H1 (cell line): ENCODE measurements around the gene SULT2B1. TPM values are rescaled to one million over a fixed set of nuclear protein-coding genes. Genes with fewer than 3 reads are reported as not detected.

Experiments
- ASH2L ChIP-seq: fragments of 200-600, 300-600 bp; sonication (generic); IDR thresholded peaks from one replicate; pipeline ENCODE4 v1.7.1; 2017; ENCODE audit warnings: low read length
- BCL11A ChIP-seq, 2 experiments: IDR thresholded peaks; one replicate each; pipeline ENCODE4 v1.6.1; 2011; ENCODE audit warnings: low read depth in 2 of 2, low read length in 2 of 2, mild to moderate bottlenecking in 2 of 2
- CREB1 ChIP-seq: IDR thresholded peaks from 2 replicates; pipeline ENCODE4 v1.6.1; 2012; ENCODE audit warnings: inconsistent platforms
- EP300 ChIP-seq, 2 experiments: IDR thresholded peaks; 1 replicate in 1 of 2; 2 replicates in 1 of 2; pipeline ENCODE4 v1.6.1; 2011 to 2012; ENCODE audit warnings: low read depth in 2 of 2, low read length in 2 of 2, mild to moderate bottlenecking in 2 of 2, borderline replicate concordance in 1 of 2, inconsistent platforms in 1 of 2, moderate library complexity in 1 of 2
- EZH2 ChIP-seq: fragments of 200-600 bp; sonication (generic); IDR thresholded peaks from 2 replicates; pipeline ENCODE4 v1.7.1; 2012; ENCODE audit warnings: low read depth, mild to moderate bottlenecking, moderate library complexity, low read length, inconsistent platforms; ENCODE audit not compliant: severe bottlenecking
- HDAC2 ChIP-seq, 2 experiments: fragments of 300-600 bp in 1 of 2; sonication (generic) in 1 of 2; IDR thresholded peaks; 2 replicates each; pipeline ENCODE4 v1.6.1; 2011 to 2012; ENCODE audit warnings: low read depth in 2 of 2, low read length in 2 of 2, mild to moderate bottlenecking in 2 of 2, moderate library complexity in 2 of 2, borderline replicate concordance in 1 of 2, inconsistent platforms in 1 of 2
- HDAC6 ChIP-seq: IDR thresholded peaks from one replicate; pipeline ENCODE4 v1.7.1; 2012; ENCODE audit warnings: low read depth, mild to moderate bottlenecking, inconsistent platforms, low read length, moderate library complexity
- KDM5A ChIP-seq: fragments of 200-600 bp; IDR thresholded peaks from 2 replicates; pipeline ENCODE4 v1.7.1; 2012; ENCODE audit warnings: mild to moderate bottlenecking, low read length, inconsistent platforms, mixed read lengths
- NANOG ChIP-seq: IDR thresholded peaks from 2 replicates; pipeline ENCODE4 v1.6.1; 2011; ENCODE audit warnings: low read length, low read depth, mild to moderate bottlenecking, inconsistent platforms; ENCODE audit not compliant: insufficient read depth, poor library complexity, severe bottlenecking
- NRF1 ChIP-seq: IDR thresholded peaks from 2 replicates; pipeline ENCODE4 v1.6.1; 2011; ENCODE audit warnings: mild to moderate bottlenecking, low read depth, low read length, improper control_type of control experiment
- POLR2A ChIP-seq, 2 experiments: IDR thresholded peaks; 1 replicate in 1 of 2; 2 replicates in 1 of 2; pipeline ENCODE4 v1.6.1; 2011; ENCODE audit warnings: low read depth in 2 of 2, low read length in 2 of 2, mild to moderate bottlenecking in 2 of 2; ENCODE audit errors: control extremely low read depth in 1 of 2
- POLR2AphosphoS5 ChIP-seq: IDR thresholded peaks from 2 replicates; pipeline ENCODE4 v1.6.1; 2011; ENCODE audit warnings: low read depth, low read length
- RAD21 ChIP-seq, 2 experiments: IDR thresholded peaks in 1 of 2; conservative IDR thresholded peaks in 1 of 2; 2 replicates each; pipeline ENCODE4 v1.6.1; 2011; ENCODE audit warnings: low read depth in 2 of 2, low read length in 2 of 2, improper control_type of control experiment in 1 of 2, inconsistent platforms in 1 of 2, mild to moderate bottlenecking in 1 of 2, moderate library complexity in 1 of 2
- RBBP5 ChIP-seq: IDR thresholded peaks from 2 replicates; pipeline ENCODE4 v1.7.1; 2012; ENCODE audit warnings: low read depth, mild to moderate bottlenecking, inconsistent platforms, low read length, moderate library complexity, borderline replicate concordance
- SP1 ChIP-seq: IDR thresholded peaks from 2 replicates; pipeline ENCODE4 v1.6.1; 2011; ENCODE audit warnings: low read depth, low read length
- SP2 ChIP-seq: IDR thresholded peaks from 2 replicates; pipeline ENCODE4 v1.6.1; 2012; ENCODE audit warnings: mild to moderate bottlenecking, low read length, inconsistent platforms
- SRF ChIP-seq: IDR thresholded peaks from 2 replicates; pipeline ENCODE4 v1.6.1; 2011; ENCODE audit warnings: mild to moderate bottlenecking, low read depth, low read length, moderate library complexity
- TAF7 ChIP-seq: optimal IDR thresholded peaks from 2 replicates; pipeline ENCODE3; 2011; ENCODE audit warnings: low read depth, mild to moderate bottlenecking, inconsistent platforms, low read length, moderate library complexity, borderline replicate concordance
- TCF12 ChIP-seq: IDR thresholded peaks from 2 replicates; pipeline ENCODE4 v1.6.1; 2011; ENCODE audit warnings: low read depth, mild to moderate bottlenecking, low read length
- ZNF274 ChIP-seq: IDR thresholded peaks from 2 replicates; pipeline ENCODE4 v1.7.0; 2012; ENCODE audit warnings: low read length, borderline replicate concordance; ENCODE audit errors: extremely low read depth
- polyA plus RNA-seq, 7 experiments: library from polyadenylated mRNA; depleted of rRNA in 3 of 7; stranded (reverse) in 5 of 7; unstranded in 2 of 7; fragments of >200 nt in 5 of 7; fragments of 200-250 nt in 2 of 7; gene quantifications; 1 replicate in 5 of 7; 2 replicates in 1 of 7; 4 replicates in 1 of 7; pipeline versions ENCODE4 v1.2.1 to v1.2.3, GENCODE V29; 2011 to 2013; ENCODE audit warnings: missing spikeins in 2 of 7, mixed read lengths in 2 of 7
- total RNA-seq: library from RNA; stranded (reverse); fragmentation: NEBNext Ultra II Directional; extraction: Animal tissue kit (Norgen Biotek cat#: 25700); gene quantifications from 2 replicates; pipeline ENCODE4 v1.2.1, GENCODE V29; 2021
- TF ChIP-seq, protein P1 (sequence below): IDR thresholded peaks from 2 replicates; pipeline ENCODE4 v1.6.1; 2012; ENCODE audit warnings: inconsistent platforms
- TF ChIP-seq, protein P2 (sequence below): IDR thresholded peaks from 2 replicates; pipeline ENCODE4 v1.6.1; 2011; ENCODE audit warnings: low read depth, mild to moderate bottlenecking, low read length; ENCODE audit not compliant: insufficient read depth
- TF ChIP-seq, protein P3 (sequence below): IDR thresholded peaks from 2 replicates; pipeline ENCODE4 v1.6.1; 2011; ENCODE audit warnings: low read length, improper control_type of control experiment

The SULT2B1 gene
- total and polyA plus RNA-seq, 2 of the 8 experiments (the other 6 are each of a cell fraction or from before 2014, with no cell fraction given): 1.5 to 2.6 TPM

- TF ChIP-seq, protein P1, sequence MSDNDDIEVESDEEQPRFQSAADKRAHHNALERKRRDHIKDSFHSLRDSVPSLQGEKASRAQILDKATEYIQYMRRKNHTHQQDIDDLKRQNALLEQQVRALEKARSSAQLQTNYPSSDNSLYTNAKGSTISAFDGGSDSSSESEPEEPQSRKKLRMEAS: peak; percentile 51
- peak; percentile 37; the same call in 1 of the 2 replicates for TF ChIP-seq KDM5A
- peak in 1 of 2 experiments; percentile 74; a peak in 1 of 3 replicates for TF ChIP-seq EP300 (IDR thresholded peaks at IDR 0.05; ENCODE audit: borderline replicate concordance in 1 of 2, low read depth in 2 of 2, low read length in 2 of 2)
- no peak for TF ChIP-seq BCL11A (IDR thresholded peaks at IDR 0.05; ENCODE audit: low read depth in 2 of 2, low read length in 2 of 2)
- no peak for TF ChIP-seq RBBP5
- peak; percentile 95 for TF ChIP-seq CREB1
- no peak for TF ChIP-seq RAD21 (IDR thresholded peaks at IDR 0.05 in 1 of 2, conservative IDR thresholded peaks at IDR 0.05 in 1 of 2; ENCODE audit: low read depth in 2 of 2, low read length in 2 of 2)
- TF ChIP-seq HDAC6: no peak
- no peak for TF ChIP-seq SRF
- TF ChIP-seq HDAC2 (IDR thresholded peaks at IDR 0.05; ENCODE audit: borderline replicate concordance in 1 of 2, low read depth in 2 of 2, low read length in 2 of 2): no peak
- TF ChIP-seq POLR2A (IDR thresholded peaks at IDR 0.05; ENCODE audit: control extremely low read depth in 1 of 2, low read depth in 2 of 2, low read length in 2 of 2): no peak; a peak in 1 of 3 replicates
- TF ChIP-seq ASH2L: peak; percentile 37
- TF ChIP-seq SP2: peak; percentile 6; the same call in 1 of the 2 replicates
- TF ChIP-seq EZH2: no peak
- peak; percentile 65 for TF ChIP-seq TAF7
- TF ChIP-seq, protein P2, sequence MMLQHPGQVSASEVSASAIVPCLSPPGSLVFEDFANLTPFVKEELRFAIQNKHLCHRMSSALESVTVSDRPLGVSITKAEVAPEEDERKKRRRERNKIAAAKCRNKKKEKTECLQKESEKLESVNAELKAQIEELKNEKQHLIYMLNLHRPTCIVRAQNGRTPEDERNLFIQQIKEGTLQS: no peak
- no peak for TF ChIP-seq NRF1
- TF ChIP-seq NANOG: no peak
- TF ChIP-seq SP1: peak; percentile 40; the same call in 1 of the 2 replicates
- TF ChIP-seq, protein P3, sequence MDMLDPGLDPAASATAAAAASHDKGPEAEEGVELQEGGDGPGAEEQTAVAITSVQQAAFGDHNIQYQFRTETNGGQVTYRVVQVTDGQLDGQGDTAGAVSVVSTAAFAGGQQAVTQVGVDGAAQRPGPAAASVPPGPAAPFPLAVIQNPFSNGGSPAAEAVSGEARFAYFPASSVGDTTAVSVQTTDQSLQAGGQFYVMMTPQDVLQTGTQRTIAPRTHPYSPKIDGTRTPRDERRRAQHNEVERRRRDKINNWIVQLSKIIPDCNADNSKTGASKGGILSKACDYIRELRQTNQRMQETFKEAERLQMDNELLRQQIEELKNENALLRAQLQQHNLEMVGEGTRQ: no peak
- no peak; the same call in 1 of the 2 replicates for TF ChIP-seq POLR2AphosphoS5
- no peak for TF ChIP-seq ZNF274
- no peak for TF ChIP-seq TCF12
Observed at GRCh38 chr19:48624067-48624594, 72.2 kb downstream of the SULT2B1 start (continued).
